GM15510 (cell line): ENCODE data around the gene AFG1L.

Experiments used
- POLR2A ChIP-seq: IDR thresholded peaks from 3 replicates; pipeline ENCODE4 v1.6.1; 2011; ENCODE audit warnings: borderline replicate concordance; ENCODE audit not compliant: insufficient read length; ENCODE audit errors: extremely low read depth

Gene AFG1L

GRCh38 chr6:108323710-108324466 is 29.0 kb downstream of the AFG1L start:
- no peak for TF ChIP-seq POLR2A

- no peak for TF ChIP-seq POLR2A
These were observed 36.0 kb downstream of the AFG1L start for GRCh38 chr6:108330806-108331205.

- no peak for TF ChIP-seq POLR2A
These were observed 37.1 kb downstream of the AFG1L start for GRCh38 chr6:108331982-108332381.

- no peak for TF ChIP-seq POLR2A
These were observed 42.1 kb downstream of the AFG1L start for GRCh38 chr6:108336971-108337370.

- no peak for TF ChIP-seq POLR2A
These were observed 42.9 kb downstream of the AFG1L start for GRCh38 chr6:108337721-108338120.

- TF ChIP-seq POLR2A, result no peak
These were observed 46.5 kb downstream of the AFG1L start for GRCh38 chr6:108341372-108341771.

- no peak for TF ChIP-seq POLR2A
These were observed 49.0 kb downstream of the AFG1L start for GRCh38 chr6:108343894-108344293.

GRCh38 chr6:108348655-108349349 is 53.9 kb downstream of the AFG1L start:
- no peak for TF ChIP-seq POLR2A

GRCh38 chr6:108350528-108350927 is 55.7 kb downstream of the AFG1L start:
- no peak for TF ChIP-seq POLR2A

GRCh38 chr6:108353853-108354252 is 59.0 kb downstream of the AFG1L start:
- TF ChIP-seq POLR2A, result no peak

- no peak for TF ChIP-seq POLR2A
These were observed 60.3 kb downstream of the AFG1L start for GRCh38 chr6:108355120-108355519.

- TF ChIP-seq POLR2A, result no peak
These were observed 61.0 kb downstream of the AFG1L start for GRCh38 chr6:108355890-108356289.

GRCh38 chr6:108359901-108360882 is 65.3 kb downstream of the AFG1L start:
- TF ChIP-seq POLR2A, result no peak

GRCh38 chr6:108360919-108361311 is 66.1 kb downstream of the AFG1L start:
- TF ChIP-seq POLR2A, result no peak
